Uterus (tissue), 4 donors: Measurements from ENCODE around the gene BHLHA15. TPM values are rescaled to one million over a fixed set of nuclear protein-coding genes. Genes with fewer than 3 reads are reported as not detected.

ENCODE experiments used
- DNase-seq, 2 donors: peaks; one replicate each; pipeline ENCODE4 v3.0.0-alpha.2; 2019 to 2020
- H3K27ac ChIP-seq, 2 donors: fragments of 200-600 bp; sonication (generic); 1 replicate in 1 of 2; 2 replicates in 1 of 2; pipeline ENCODE4 v1.5.1; 2016 to 2018
- H3K27me3 ChIP-seq, 2 donors: fragments of 200-600 bp; sonication (generic); one replicate each; pipeline ENCODE4 v1.5.1; 2018 to 2019; ENCODE audit warnings: control low read depth in 1 of 2
- H3K36me3 ChIP-seq, 2 donors: fragments of 200-600 bp; sonication (generic); one replicate each; pipeline ENCODE4 v1.5.1; 2019; ENCODE audit warnings: control low read depth in 1 of 2
- H3K4me1 ChIP-seq, 2 donors: fragments of 200-600 bp; sonication (generic); one replicate each; pipeline ENCODE4 v1.5.1; 2018 to 2019; ENCODE audit warnings: control low read depth in 1 of 2
- H3K4me3 ChIP-seq, 2 donors: fragments of 200-600 bp; sonication (generic); 1 replicate in 1 of 2; 2 replicates in 1 of 2; pipeline ENCODE4 v1.5.1; 2018 to 2019; ENCODE audit warnings: mild to moderate bottlenecking in 1 of 2
- H3K9me3 ChIP-seq, 2 donors: fragments of 200-600 bp; sonication (generic); one replicate each; pipeline ENCODE4 v1.5.1; 2019; ENCODE audit warnings: control low read depth in 1 of 2
- POLR2A ChIP-seq, 2 donors: fragments of 450-650 bp; IDR thresholded peaks; one replicate each; pipeline ENCODE4 v1.6.1; 2016; ENCODE audit warnings: antibody characterized with exemption in 2 of 2, mild to moderate bottlenecking in 1 of 2, moderate library complexity in 1 of 2
- intact Hi-C: fragments of 100-400 bp; cut with DNase I; formaldehyde crosslinking; loops from one replicate; pipeline ENCODE4 v1.15.1; 2023; ENCODE audit warnings: low total_unique reads
- total RNA-seq, 4 donors: library from RNA; depleted of rRNA in 3 of 4; stranded (reverse); fragments of >200 nt in 3 of 4; gene quantifications; one replicate each; pipeline versions ENCODE4 v1.1.0 to v1.2.4, GENCODE V29; 2014 to 2023
- TF ChIP-seq, protein P1 (sequence below), 4 experiments: fragments of 200-600 bp in 2 of 4; fragments of 450-650 bp in 2 of 4; sonication (generic) in 2 of 4; IDR thresholded peaks; one replicate each; pipeline ENCODE4 v1.5.1; 2016 to 2019; ENCODE audit warnings: antibody characterized with exemption in 4 of 4, mild to moderate bottlenecking in 2 of 4, moderate library complexity in 1 of 4
- donor health status: DM: yes; HTN: yes; CAD: no.

The BHLHA15 gene
- total RNA-seq, 4 donors from 2014 or later: 0.41 to 1.6 TPM; not detected in 2

DNA sequence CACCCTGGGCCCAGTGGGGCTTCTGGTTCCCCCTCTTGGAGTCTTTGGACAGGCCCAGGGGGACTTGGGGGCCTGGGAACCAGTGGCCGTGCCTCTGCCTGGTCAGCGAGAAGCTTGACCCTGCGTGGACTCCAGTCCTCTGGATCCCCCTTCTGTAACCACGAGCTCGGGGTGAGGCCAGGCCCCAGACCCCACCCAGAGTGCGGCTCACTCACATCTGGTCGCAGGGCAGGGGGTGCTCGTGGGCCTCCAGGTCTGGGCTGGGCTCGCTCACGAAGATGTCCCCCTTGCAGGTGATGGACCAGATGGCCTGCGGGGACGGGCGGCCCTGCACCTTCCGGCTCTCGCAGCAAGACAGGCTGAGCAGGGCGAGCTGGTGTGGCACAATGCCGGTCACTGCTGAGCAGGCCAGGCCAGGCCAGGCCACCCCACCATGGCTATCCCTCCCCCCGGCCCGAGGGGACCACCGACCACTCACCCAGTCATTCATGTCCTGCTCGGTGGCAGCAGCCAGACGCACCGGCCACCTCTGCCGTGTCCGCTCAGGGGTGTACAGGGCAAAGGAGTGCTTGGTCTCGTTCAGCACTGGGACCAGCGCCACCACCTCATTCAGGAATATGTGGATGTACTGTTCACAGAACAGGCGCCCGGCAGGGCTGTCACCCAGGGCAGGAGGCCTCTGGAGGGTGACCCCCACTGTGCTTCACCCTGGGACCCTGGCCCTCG lies 19.7 kb downstream of the BHLHA15 start:
- no peaks in the 10 kb centered on the region for H3K36me3 ChIP-seq
- intact Hi-C loops: no loop called here

GRCh38 chr7:98231493-98232262 lies 20.4 kb downstream of the BHLHA15 start:
- Histone ChIP-seq H3K4me3 (no peak overlapping the region), H3K27me3 (no peaks in the 10 kb centered on the region), H3K36me3 (no peaks in the 10 kb centered on the region), H3K27ac (no peak overlapping the region), H3K9me3 (no peaks in the 10 kb centered on the region), H3K4me1 (no peaks in the 10 kb centered on the region)
- TF ChIP-seq, protein P1, sequence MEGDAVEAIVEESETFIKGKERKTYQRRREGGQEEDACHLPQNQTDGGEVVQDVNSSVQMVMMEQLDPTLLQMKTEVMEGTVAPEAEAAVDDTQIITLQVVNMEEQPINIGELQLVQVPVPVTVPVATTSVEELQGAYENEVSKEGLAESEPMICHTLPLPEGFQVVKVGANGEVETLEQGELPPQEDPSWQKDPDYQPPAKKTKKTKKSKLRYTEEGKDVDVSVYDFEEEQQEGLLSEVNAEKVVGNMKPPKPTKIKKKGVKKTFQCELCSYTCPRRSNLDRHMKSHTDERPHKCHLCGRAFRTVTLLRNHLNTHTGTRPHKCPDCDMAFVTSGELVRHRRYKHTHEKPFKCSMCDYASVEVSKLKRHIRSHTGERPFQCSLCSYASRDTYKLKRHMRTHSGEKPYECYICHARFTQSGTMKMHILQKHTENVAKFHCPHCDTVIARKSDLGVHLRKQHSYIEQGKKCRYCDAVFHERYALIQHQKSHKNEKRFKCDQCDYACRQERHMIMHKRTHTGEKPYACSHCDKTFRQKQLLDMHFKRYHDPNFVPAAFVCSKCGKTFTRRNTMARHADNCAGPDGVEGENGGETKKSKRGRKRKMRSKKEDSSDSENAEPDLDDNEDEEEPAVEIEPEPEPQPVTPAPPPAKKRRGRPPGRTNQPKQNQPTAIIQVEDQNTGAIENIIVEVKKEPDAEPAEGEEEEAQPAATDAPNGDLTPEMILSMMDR (IDR thresholded peaks at IDR 0.05): no peak
- TF ChIP-seq POLR2A (IDR thresholded peaks at IDR 0.05): no peak
- no peak for DNase-seq
- intact Hi-C loops: no loop called here

More for the DNA sequence above, 19.7 kb downstream of the BHLHA15 start:
- H3K9me3 ChIP-seq: no peaks in the 10 kb centered on the region
- H3K4me3 ChIP-seq: no peak overlapping the region
- H3K27ac ChIP-seq: no peak overlapping the region
- H3K4me1 ChIP-seq: no peaks in the 10 kb centered on the region
- H3K27me3 ChIP-seq: no peaks in the 10 kb centered on the region
- TF ChIP-seq, protein P1 (IDR thresholded peaks at IDR 0.05): no peak
- TF ChIP-seq POLR2A (IDR thresholded peaks at IDR 0.05): no peak
- no peak for DNase-seq

- H3K27ac ChIP-seq: no peak overlapping the region
- TF ChIP-seq, protein P1 (IDR thresholded peaks at IDR 0.05): no peak
- no peak for TF ChIP-seq POLR2A (IDR thresholded peaks at IDR 0.05)
Measured at GRCh38 chr7:98232263-98232585, 21.0 kb downstream of the BHLHA15 start.

DNA sequence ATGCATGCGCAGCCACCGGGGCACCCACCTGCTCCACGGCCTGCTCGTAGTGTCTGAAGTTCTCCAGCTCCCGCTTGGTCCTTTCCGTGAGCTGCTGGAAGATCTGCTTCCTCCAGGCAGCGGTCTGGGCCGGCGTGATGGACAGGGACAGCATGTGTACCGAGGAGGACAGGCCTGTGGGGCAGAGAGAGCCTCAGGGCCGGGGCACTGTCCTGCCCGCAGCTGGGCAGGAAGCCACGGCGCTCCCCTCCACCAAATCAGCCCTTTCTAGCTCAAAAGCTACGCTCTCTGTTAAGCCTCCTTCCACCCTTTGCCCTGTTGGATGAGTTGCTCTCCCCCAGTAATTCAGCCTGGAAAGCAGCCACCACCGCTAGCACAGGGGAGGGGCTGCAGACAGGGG lies 21.6 kb downstream of the BHLHA15 start:
- DNase-seq: no peak
- intact Hi-C loops: no loop called here
- no peaks in the 10 kb centered on the region for H3K27me3 ChIP-seq
- H3K4me3 ChIP-seq: no peak overlapping the region
- no peak overlapping the region for H3K27ac ChIP-seq
- H3K9me3 ChIP-seq: no peaks in the 10 kb centered on the region
- H3K36me3 ChIP-seq: no peaks in the 10 kb centered on the region
- no peak for TF ChIP-seq POLR2A (IDR thresholded peaks at IDR 0.05)
- TF ChIP-seq, protein P1 (IDR thresholded peaks at IDR 0.05): no peak
- no peaks in the 10 kb centered on the region for H3K4me1 ChIP-seq

More at GRCh38 chr7:98232263-98232585, 21.0 kb downstream of the BHLHA15 start:
- intact Hi-C loops: no loop called here
- Histone ChIP-seq H3K4me1 (no peaks in the 10 kb centered on the region), H3K36me3 (no peaks in the 10 kb centered on the region), H3K27me3 (no peaks in the 10 kb centered on the region), H3K9me3 (no peaks in the 10 kb centered on the region), H3K4me3 (no peak overlapping the region)
- DNase-seq: no peak
